Natural killer cell (primary cell): ENCODE data around the gene DDX56. TPM values are rescaled to one million over a fixed set of nuclear protein-coding genes. Genes with fewer than 3 reads are reported as not detected.
"Not testable (repeated sequence)": the region's sequence is repeated elsewhere in the genome, so short reads cannot be mapped to it uniquely, and the experiment has no call there.

Experiments used
- ATAC-seq, 3 donors: fragments of 150-1000 bp in 2 of 3; fragments of 200-7000 bp in 1 of 3; cut with Tn5 transposase; 1 replicate in 1 of 3; 2 replicates in 2 of 3; pipeline ENCODE4 v1.10.0; 2021; ENCODE audit warnings: mild to moderate bottlenecking in 2 of 3, moderate library complexity in 2 of 3
- DNase-seq, 2 donors: peaks; one replicate each; pipeline versions ENCODE4 v3.0.0 to v3.0.0-alpha.2; 2013 to 2021; ENCODE audit warnings: mixed read lengths in 1 of 2
- H3K27ac ChIP-seq: one replicate; pipeline ENCODE4 v1.5.1; 2013; ENCODE audit warnings: mild to moderate bottlenecking, low read length
- H3K27me3 ChIP-seq: one replicate; pipeline ENCODE4 v1.6.1; 2013; ENCODE audit warnings: low read length; ENCODE audit not compliant: control insufficient read depth, insufficient read depth
- H3K36me3 ChIP-seq: one replicate; pipeline ENCODE4 v1.6.1; 2013; ENCODE audit warnings: low read length; ENCODE audit not compliant: control insufficient read depth, insufficient read depth
- H3K4me1 ChIP-seq: one replicate; pipeline ENCODE4 v1.6.1; 2013; ENCODE audit warnings: low read length; ENCODE audit not compliant: control insufficient read depth, insufficient read depth
- H3K4me3 ChIP-seq: one replicate; pipeline ENCODE4 v1.5.1; 2013; ENCODE audit warnings: low read length
- H3K9me3 ChIP-seq: one replicate; pipeline ENCODE4 v1.6.1; 2013; ENCODE audit warnings: low read length; ENCODE audit not compliant: control insufficient read depth, insufficient read depth
- H3K27ac Mint-ChIP-seq, 2 donors: one replicate each; pipeline ENCODE4 v1.8.0; 2022; ENCODE audit warnings: mild to moderate bottlenecking in 2 of 2, mixed read lengths in 2 of 2, moderate library complexity in 1 of 2
- H3K27me3 Mint-ChIP-seq, 2 donors: one replicate each; pipeline ENCODE4 v1.8.0; 2022; ENCODE audit warnings: low read depth in 2 of 2, mixed read lengths in 2 of 2
- H3K36me3 Mint-ChIP-seq: one replicate; pipeline ENCODE4 v1.8.0; 2022; ENCODE audit warnings: mixed read lengths
- H3K4me1 Mint-ChIP-seq, 2 donors: one replicate each; pipeline ENCODE4 v1.8.0; 2022; ENCODE audit warnings: mixed read lengths in 2 of 2
- H3K4me3 Mint-ChIP-seq: one replicate; pipeline ENCODE4 v1.8.0; 2022; ENCODE audit warnings: mild to moderate bottlenecking, moderate library complexity, mixed read lengths
- H3K9me3 Mint-ChIP-seq, 2 donors: one replicate each; pipeline ENCODE4 v1.8.0; 2022; ENCODE audit warnings: mixed read lengths in 2 of 2
- WGBS: methylation state at CpG from one replicate; pipeline ENCODE4 v1.1.7; 2013; ENCODE audit warnings: missing lambda C conversion rate; ENCODE audit not compliant: insufficient coverage; 5-methylcytosine and 5-hydroxymethylcytosine counted together
- intact Hi-C: fragments of 100-400 bp; cut with micrococcal nuclease; formaldehyde crosslinking; loops from one replicate; pipeline ENCODE4 v1.14.2; 2022
- total RNA-seq, 4 donors: library from RNA; stranded (reverse); fragments of 120-200 nt in 1 of 4; gene quantifications; one replicate each; pipeline versions ENCODE4 v1.2.3 to v1.2.4, GENCODE V29; 2013 to 2022
- TF ChIP-seq, protein P1 (sequence below): fragments of 200-600 bp; IDR thresholded peaks from one replicate; pipeline ENCODE4 v1.8.0; 2022; ENCODE audit warnings: antibody characterized with exemption

DDX56 gene
- total RNA-seq, 3 donors from 2014 or later (not counting 1 experiment from before 2014, with no cell fraction given) = 67.8 to 85.5 (median 84.5) TPM

GRCh38 chr7:44564606-44565005 is 9.1 kb downstream of the DDX56 start:
- H3K9me3 Mint-ChIP-seq = no peaks in the 10 kb centered on the region
- no peaks in the 10 kb centered on the region for H3K36me3 Mint-ChIP-seq
- ATAC-seq = no peak
- 98% methylated on average over 2 of the region's 2 CpGs for WGBS
- Histone ChIP-seq H3K36me3 (peaks cover 53% of the 10 kb centered on the region), H3K4me1 (peaks cover 2% of the 10 kb centered on the region), H3K9me3 (no peaks in the 10 kb centered on the region), H3K4me3 (no peak overlapping the region), H3K27ac (no peak overlapping the region), H3K27me3 (no peaks in the 10 kb centered on the region)
- DNase-seq = no peak
- no peak overlapping the region for H3K4me3 Mint-ChIP-seq
- peak overlapping the region in 1 of 2 donors; percentile 77 for H3K27ac Mint-ChIP-seq
- H3K4me1 Mint-ChIP-seq = peaks cover 13% of the 10 kb centered on the region in 2 donors
- no peaks in the 10 kb centered on the region for H3K27me3 Mint-ChIP-seq
- intact Hi-C loops = no loop called here
- TF ChIP-seq, protein P1, sequence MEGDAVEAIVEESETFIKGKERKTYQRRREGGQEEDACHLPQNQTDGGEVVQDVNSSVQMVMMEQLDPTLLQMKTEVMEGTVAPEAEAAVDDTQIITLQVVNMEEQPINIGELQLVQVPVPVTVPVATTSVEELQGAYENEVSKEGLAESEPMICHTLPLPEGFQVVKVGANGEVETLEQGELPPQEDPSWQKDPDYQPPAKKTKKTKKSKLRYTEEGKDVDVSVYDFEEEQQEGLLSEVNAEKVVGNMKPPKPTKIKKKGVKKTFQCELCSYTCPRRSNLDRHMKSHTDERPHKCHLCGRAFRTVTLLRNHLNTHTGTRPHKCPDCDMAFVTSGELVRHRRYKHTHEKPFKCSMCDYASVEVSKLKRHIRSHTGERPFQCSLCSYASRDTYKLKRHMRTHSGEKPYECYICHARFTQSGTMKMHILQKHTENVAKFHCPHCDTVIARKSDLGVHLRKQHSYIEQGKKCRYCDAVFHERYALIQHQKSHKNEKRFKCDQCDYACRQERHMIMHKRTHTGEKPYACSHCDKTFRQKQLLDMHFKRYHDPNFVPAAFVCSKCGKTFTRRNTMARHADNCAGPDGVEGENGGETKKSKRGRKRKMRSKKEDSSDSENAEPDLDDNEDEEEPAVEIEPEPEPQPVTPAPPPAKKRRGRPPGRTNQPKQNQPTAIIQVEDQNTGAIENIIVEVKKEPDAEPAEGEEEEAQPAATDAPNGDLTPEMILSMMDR = no peak

DNA sequence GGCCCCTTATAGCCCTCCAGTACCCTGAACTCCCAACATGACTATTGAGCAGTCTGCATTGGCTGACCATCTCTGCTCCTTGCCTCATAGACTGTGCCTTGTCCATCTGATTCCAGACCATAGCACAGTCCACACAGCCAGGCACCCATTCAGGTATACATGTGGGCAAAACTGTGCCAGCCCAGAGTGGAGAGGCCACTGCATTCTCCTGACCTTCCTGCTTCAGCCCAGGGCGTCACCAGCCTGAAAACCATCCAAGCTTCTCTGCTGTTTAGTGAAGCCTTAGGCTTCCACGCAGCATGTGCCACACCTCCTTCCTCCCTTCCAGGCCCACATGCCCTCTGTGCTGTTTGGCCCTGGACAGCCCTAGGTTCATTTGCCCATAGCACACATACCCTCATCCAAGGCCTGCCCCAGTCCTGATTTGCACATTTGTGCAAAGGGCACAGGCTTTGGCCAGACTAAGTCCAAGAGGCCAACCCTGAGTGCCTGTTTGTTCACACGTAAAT is 10.5 kb downstream of the DDX56 start:
- Mint-ChIP-seq H3K36me3 (no peaks in the 10 kb centered on the region), H3K4me1 (peaks cover 13% of the 10 kb centered on the region in 2 donors), H3K4me3 (no peak overlapping the region), H3K27ac (no peak overlapping the region), H3K9me3 (no peaks in the 10 kb centered on the region), H3K27me3 (no peaks in the 10 kb centered on the region)
- H3K36me3 ChIP-seq = peaks cover 39% of the 10 kb centered on the region
- H3K9me3 ChIP-seq = no peaks in the 10 kb centered on the region
- DNase-seq = no peak
- H3K4me3 ChIP-seq = no peak overlapping the region
- WGBS = 92% methylated on average over 3 of the region's 3 CpGs
- intact Hi-C loops = no loop called here
- peaks cover 2% of the 10 kb centered on the region for H3K4me1 ChIP-seq
- TF ChIP-seq, protein P1 = no peak
- no peak for ATAC-seq
- no peak overlapping the region for H3K27ac ChIP-seq
- H3K27me3 ChIP-seq = no peaks in the 10 kb centered on the region

DNA sequence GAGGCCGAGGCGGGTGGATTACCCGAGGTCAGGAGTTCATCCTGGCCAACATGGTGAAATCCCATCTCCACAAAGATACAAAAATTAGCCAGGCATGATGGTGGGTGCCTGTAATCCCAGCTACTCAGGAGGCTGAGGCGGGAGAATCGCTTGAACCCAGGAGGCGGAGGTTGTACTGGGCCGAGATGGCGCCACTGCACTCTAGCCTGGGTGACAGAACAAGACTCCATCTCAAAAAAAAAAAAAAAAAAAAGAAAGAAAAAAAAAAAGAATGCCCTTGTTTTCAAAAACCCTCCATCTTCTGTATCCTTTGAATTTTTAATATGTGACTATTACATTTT is 11.1 kb downstream of the DDX56 start:
- peaks cover 12 to 13% of the 10 kb centered on the region in 2 donors for H3K4me1 Mint-ChIP-seq
- H3K4me3 Mint-ChIP-seq, H3K9me3 Mint-ChIP-seq, H3K27ac Mint-ChIP-seq, H3K27ac ChIP-seq, DNase-seq, H3K9me3 ChIP-seq, intact Hi-C loops, H3K36me3 Mint-ChIP-seq, H3K27me3 Mint-ChIP-seq, H3K4me1 ChIP-seq, H3K27me3 ChIP-seq, ATAC-seq, H3K4me3 ChIP-seq: not testable (repeated sequence)
- WGBS = 95% methylated on average over 6 of the region's 8 CpGs
- H3K36me3 ChIP-seq = peaks cover 33% of the 10 kb centered on the region

DNA sequence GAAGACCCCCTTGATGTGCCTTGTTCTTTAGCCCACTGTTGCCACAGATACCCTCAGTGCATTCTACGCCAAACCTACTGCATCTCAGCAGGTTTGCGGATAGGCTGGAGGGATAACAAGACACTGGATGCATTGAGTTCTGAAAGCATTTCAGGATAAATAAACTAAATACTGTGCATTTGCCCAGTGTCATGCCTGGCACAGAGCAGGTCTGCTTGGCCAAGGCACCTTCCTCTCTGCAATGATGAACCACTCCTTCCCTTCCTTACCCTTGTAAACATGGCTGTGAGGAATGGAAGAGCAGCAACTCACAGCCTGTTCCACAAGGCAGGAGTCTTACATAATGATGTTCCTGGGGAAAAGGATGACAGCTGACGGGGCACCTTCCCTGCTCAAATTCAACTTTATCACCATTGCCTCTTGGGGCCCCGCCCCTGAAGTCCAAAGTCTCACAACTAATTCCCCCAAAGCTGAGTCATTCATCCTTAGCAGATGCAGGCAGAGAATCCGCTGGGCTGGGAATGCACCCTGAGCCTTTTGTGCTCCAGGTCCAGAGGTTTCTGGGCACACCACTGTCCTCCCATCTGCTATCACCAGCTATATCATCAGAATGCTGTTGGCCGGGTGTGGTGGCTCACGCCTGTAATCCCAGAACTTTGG is 11.6 kb downstream of the DDX56 start:
- intact Hi-C loops = no loop called here

More for the DNA sequence above, 11.6 kb downstream of the DDX56 start:
- no peak overlapping the region for H3K4me3 Mint-ChIP-seq
- no peaks in the 10 kb centered on the region for H3K27me3 Mint-ChIP-seq
- Histone ChIP-seq H3K4me3 (no peak overlapping the region), H3K27me3 (no peaks in the 10 kb centered on the region), H3K9me3 (no peaks in the 10 kb centered on the region), H3K4me1 (peaks cover 2% of the 10 kb centered on the region), H3K36me3 (peaks cover 28% of the 10 kb centered on the region), H3K27ac (no peak overlapping the region)
- 95% methylated on average over 7 of the region's 7 CpGs for WGBS
- H3K9me3 Mint-ChIP-seq = no peaks in the 10 kb centered on the region
- peaks cover 8 to 10% of the 10 kb centered on the region in 2 donors for H3K4me1 Mint-ChIP-seq
- no peak overlapping the region for H3K27ac Mint-ChIP-seq
- TF ChIP-seq, protein P1 = no peak
- DNase-seq (no peak), ATAC-seq (no peak)
- no peaks in the 10 kb centered on the region for H3K36me3 Mint-ChIP-seq
